Muscle layer of colon (tissue), 2 donors: Measurements from ENCODE around the gene TNFRSF19.
"Not testable (repeated sequence)": the region's sequence is repeated elsewhere in the genome, so short reads cannot be mapped to it uniquely, and the experiment has no call there.

Experiments used
- H3K27ac ChIP-seq: one replicate; pipeline ENCODE4 v1.7.0; 2013; ENCODE audit warnings: low read depth, mild to moderate bottlenecking, low read length, moderate library complexity
- H3K27me3 ChIP-seq, 2 donors: one replicate each; pipeline ENCODE4 v1.7.0; 2013; ENCODE audit warnings: low read length in 2 of 2, mild to moderate bottlenecking in 2 of 2; ENCODE audit not compliant: insufficient read depth in 2 of 2, control insufficient read depth in 1 of 2
- H3K36me3 ChIP-seq: one replicate; pipeline ENCODE4 v1.7.0; 2013; ENCODE audit warnings: mild to moderate bottlenecking, low read length; ENCODE audit not compliant: insufficient read depth
- H3K4me1 ChIP-seq: one replicate; pipeline ENCODE4 v1.7.0; 2013; ENCODE audit warnings: mild to moderate bottlenecking, low read length; ENCODE audit not compliant: insufficient read depth
- H3K4me3 ChIP-seq, 2 donors: one replicate each; pipeline ENCODE4 v1.7.0; 2013; ENCODE audit warnings: low read length in 2 of 2, low read depth in 1 of 2, mild to moderate bottlenecking in 1 of 2, moderate library complexity in 1 of 2
- H3K9ac ChIP-seq: one replicate; pipeline ENCODE4 v1.7.0; 2013; ENCODE audit warnings: low read length
- H3K9me3 ChIP-seq: one replicate; pipeline ENCODE4 v1.7.0; 2013; ENCODE audit warnings: mild to moderate bottlenecking, low read length
- donor health status: abdominal sarcoma.
- donor health status: Adenocarcinoma of cecum.

The TNFRSF19 gene

DNA sequence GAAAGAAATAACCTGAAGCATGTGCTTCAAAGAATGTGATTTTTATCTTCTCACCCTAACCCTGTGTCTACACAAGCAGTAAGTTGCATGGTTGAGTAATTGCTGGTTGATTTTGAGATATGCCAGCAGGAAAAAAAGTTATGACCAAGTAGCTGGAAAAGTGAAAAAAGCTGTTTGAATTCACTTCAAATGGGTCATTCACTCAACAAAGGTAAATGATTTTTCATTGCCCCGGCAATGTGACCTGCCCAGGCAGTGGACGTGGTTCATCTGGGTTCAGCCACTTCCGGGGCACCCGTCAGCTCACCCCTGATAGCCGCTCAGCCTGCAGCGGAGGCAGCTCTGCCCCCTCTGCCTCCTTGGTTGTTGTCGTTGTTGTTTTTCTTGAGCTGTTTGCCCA, 18.5 kb downstream of the TNFRSF19 start:
- H3K9me3 ChIP-seq, result no peaks in the 10 kb centered on the region
- H3K27me3 ChIP-seq, result no peaks in the 10 kb centered on the region
- H3K27ac ChIP-seq, result no peak overlapping the region
- H3K36me3 ChIP-seq, result no peaks in the 10 kb centered on the region
- H3K4me1 ChIP-seq, result no peaks in the 10 kb centered on the region
- no peak overlapping the region for H3K9ac ChIP-seq
- H3K4me3 ChIP-seq, result no peak overlapping the region

DNA sequence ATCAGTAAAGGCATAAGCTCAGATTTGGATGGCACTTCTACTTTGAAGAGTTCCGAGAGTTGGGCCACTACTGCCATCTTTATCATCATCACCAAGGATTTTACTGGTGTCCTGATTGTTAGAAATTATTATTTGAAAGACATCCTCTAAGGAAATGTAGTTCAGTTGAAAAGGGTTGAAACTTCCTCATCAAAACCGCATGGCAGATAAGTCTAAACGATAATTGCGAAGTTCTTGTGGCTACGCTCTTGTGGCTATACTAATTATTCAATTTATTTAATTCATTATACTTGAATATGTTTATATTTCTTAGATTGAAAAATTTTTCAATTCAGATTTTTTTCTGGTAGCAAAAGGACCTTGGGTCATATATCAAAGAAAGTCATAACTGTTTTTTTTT, 22.4 kb downstream of the TNFRSF19 start:
- no peaks in the 10 kb centered on the region for H3K4me1 ChIP-seq
- no peaks in the 10 kb centered on the region for H3K27me3 ChIP-seq
- H3K9me3 ChIP-seq, result no peaks in the 10 kb centered on the region
- H3K27ac ChIP-seq, result no peak overlapping the region
- H3K4me3 ChIP-seq, result no peak overlapping the region
- no peaks in the 10 kb centered on the region for H3K36me3 ChIP-seq
- H3K9ac ChIP-seq, result no peak overlapping the region

DNA sequence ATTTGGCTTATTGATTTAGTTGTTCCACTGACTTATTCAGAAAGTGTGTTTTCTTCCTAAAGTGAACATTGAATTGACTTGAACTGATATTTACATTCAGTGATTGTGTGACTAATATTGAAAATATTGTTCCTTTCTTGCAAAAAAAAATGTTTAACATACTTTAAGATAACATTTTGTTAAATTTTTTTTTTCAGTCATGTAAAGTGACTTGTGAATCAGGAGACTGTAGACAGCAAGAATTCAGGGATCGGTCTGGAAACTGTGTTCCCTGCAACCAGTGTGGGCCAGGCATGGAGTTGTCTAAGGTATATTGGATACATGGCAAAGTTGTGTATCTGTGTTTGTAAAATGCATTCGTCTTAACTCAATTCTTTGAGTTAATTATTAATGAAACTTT, 22.9 kb downstream of the TNFRSF19 start:
- H3K36me3 ChIP-seq, result no peaks in the 10 kb centered on the region
- H3K27me3 ChIP-seq, result no peaks in the 10 kb centered on the region
- H3K27ac ChIP-seq, result no peak overlapping the region
- no peaks in the 10 kb centered on the region for H3K9me3 ChIP-seq
- no peaks in the 10 kb centered on the region for H3K4me1 ChIP-seq
- no peak overlapping the region for H3K4me3 ChIP-seq
- no peak overlapping the region for H3K9ac ChIP-seq

DNA sequence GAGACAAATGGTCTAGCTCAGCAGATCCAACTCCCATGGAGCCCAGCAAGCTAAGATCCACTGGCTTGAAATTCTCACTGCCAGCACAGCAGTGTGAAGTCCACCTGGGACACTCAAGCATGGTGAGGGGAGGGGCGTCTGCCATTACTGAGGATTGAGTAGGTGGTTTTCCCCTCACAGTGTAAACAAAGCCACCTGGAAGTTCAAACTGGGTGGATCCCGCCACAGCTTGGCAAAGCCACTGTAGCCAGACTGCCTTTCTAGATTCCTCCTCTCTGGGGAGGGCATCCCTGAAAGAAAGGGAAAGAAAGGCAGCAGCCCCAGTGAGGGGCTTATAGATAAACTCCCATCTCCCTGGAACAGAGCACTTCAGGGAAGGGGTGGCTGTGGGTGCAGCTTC, 24.1 kb downstream of the TNFRSF19 start:
- H3K36me3 ChIP-seq, H3K27ac ChIP-seq, H3K27me3 ChIP-seq, H3K9me3 ChIP-seq, H3K9ac ChIP-seq, H3K4me1 ChIP-seq, H3K4me3 ChIP-seq: not testable (repeated sequence)

DNA sequence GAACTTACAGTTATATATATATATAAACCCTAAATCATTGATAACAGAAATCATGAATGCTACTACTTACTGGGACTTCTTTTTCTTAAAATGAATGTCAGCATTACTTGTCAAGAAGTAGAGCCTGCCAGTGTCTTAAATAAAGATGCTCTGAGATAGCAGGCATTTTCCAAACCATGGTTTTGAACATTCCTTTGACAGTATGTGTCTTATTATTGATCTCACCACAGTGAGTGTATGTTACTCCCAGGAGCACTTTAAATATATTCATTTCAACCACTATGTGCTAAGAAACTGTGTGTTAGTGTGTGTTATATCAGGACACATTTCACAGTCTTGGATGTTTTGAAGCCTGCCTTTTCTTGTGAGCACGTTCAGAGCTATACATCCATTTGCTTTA, 28.2 kb downstream of the TNFRSF19 start:
- Histone ChIP-seq H3K4me1 (no peaks in the 10 kb centered on the region), H3K27ac (no peak overlapping the region), H3K9me3 (no peaks in the 10 kb centered on the region), H3K27me3 (no peaks in the 10 kb centered on the region), H3K36me3 (no peaks in the 10 kb centered on the region), H3K4me3 (no peak overlapping the region), H3K9ac (no peak overlapping the region)

DNA sequence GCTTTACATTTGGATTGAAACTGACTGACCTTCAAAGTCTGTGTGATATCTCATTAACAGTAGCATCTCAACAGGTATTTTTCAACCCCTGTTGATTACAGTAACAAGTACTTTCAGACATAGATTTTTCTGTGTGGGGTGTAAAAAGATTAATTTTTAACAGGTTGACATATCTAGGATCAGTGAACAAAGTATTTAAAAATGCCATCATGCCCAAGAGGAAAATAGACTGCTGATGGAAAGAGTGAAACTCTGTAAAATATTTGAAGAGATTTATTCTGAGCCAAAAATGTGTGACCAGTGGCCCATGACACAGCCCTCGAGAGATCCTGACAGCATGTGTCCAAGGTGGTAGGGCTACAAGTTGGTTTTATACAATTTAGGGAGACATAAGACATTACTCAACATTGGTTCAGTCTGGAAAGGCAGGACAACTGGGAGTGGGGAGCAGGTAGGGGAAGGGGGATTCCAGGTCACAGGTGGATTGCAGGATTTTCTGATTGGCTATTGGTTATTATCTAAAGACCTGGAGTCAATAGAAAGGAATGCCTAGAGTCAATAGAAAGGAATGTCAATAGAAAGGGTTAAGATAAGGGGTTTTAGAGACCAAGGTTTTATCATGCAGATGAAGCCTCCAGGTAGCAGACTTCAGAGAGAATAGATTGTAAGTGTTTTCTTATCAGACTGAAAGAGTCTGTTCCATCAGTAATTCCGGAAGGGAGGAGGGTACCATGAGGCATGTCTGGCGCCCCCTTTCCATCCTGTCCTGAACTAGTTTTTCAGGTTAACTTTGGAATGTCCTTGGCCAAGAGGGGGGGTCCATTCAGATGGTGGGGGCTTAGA, 29.1 kb downstream of the TNFRSF19 start:
- Histone ChIP-seq H3K27ac (no peak overlapping the region), H3K9me3 (no peaks in the 10 kb centered on the region), H3K36me3 (no peaks in the 10 kb centered on the region), H3K4me3 (no peak overlapping the region), H3K4me1 (no peaks in the 10 kb centered on the region), H3K9ac (no peak overlapping the region), H3K27me3 (no peaks in the 10 kb centered on the region)

DNA sequence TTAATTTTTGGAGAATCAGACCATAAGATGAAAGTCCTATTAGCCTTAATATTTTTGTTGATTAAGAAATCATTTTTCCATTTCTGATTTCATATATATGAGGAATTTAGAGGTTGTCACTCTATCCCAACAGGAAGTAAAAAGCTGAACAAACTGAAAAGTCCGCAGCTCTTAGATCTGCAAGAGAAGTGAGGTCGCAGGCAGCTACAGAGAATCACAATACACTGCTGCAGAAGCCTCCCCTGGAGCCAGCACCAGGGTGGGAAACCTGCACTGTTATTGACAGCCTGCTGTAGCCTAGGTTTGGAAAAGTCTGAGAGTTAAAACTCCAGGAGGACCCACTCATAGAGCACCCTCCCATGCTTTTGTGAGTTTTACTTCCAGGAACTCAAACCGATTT, 29.9 kb downstream of the TNFRSF19 start:
- no peaks in the 10 kb centered on the region for H3K9me3 ChIP-seq
- no peaks in the 10 kb centered on the region for H3K36me3 ChIP-seq
- no peaks in the 10 kb centered on the region for H3K4me1 ChIP-seq
- no peak overlapping the region for H3K27ac ChIP-seq
- no peaks in the 10 kb centered on the region for H3K27me3 ChIP-seq
- no peak overlapping the region for H3K4me3 ChIP-seq
- no peak overlapping the region for H3K9ac ChIP-seq

DNA sequence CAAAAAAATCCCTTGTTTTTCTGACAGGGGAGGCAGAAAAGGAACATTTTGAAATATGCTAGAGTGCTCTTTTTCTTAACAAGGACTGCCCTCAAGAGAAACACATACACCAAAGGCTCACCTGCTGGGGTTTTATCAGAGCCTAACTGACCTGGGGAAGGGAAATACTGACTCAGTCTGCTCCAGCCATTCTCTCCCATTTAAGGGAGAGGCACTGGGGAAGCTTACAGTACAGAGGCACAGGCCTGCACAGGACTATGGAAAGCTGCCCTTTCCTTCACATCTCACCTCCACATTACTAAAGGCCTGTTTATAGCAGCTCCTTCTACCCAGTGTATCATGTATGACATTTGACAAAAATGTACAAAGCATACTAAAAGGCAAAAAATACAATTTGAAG, 30.3 kb downstream of the TNFRSF19 start:
- Histone ChIP-seq H3K4me1 (no peaks in the 10 kb centered on the region), H3K36me3 (no peaks in the 10 kb centered on the region), H3K27me3 (no peaks in the 10 kb centered on the region), H3K9me3 (no peaks in the 10 kb centered on the region), H3K27ac (no peak overlapping the region), H3K4me3 (no peak overlapping the region), H3K9ac (no peak overlapping the region)

DNA sequence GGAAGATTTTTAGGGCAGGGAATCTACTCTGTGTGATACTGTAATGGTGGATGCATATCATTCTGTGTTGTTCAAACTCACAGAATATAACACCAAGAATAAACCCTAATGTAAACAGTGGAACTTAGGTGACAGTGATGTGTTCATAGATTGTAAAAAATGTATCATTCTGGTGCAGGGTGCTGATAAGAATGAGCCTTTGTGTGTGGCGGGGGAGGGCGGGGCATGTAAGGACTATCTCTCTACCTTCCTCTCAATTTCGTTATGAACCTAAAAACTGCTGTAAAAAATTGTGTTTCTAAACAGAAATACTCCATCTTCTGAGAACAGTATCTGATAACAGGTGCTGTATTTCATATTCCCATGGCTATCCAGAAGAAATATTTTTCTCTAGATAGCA, 35.6 kb downstream of the TNFRSF19 start:
- H3K36me3 ChIP-seq, result no peaks in the 10 kb centered on the region
- no peaks in the 10 kb centered on the region for H3K9me3 ChIP-seq
- peaks cover 15% of the 10 kb centered on the region for H3K4me1 ChIP-seq
- H3K4me3 ChIP-seq, result no peak overlapping the region
- H3K27me3 ChIP-seq, result no peaks in the 10 kb centered on the region
- H3K9ac ChIP-seq, result no peak overlapping the region
- H3K27ac ChIP-seq, result no peak overlapping the region

DNA sequence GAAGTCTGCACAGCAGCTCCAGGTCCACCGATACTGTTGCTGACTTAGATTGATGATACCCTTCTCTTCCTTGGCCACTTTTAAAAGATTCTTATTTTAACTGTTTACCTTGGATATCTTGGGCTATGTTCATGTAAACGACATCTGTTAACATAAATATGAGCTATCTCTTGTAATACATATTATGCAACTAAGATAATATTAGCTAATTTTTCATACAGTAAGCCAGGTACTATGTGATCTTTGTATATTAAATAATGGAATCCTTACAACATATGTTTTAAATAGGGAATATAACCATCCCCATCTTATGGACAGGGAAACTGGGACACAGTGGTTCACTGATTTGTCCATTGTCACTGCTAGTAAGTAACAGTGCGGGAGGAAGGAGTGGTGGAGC, 37.9 kb downstream of the TNFRSF19 start:
- Histone ChIP-seq H3K4me1 (peaks cover 24% of the 10 kb centered on the region), H3K27me3 (no peaks in the 10 kb centered on the region), H3K9me3 (no peaks in the 10 kb centered on the region), H3K9ac (no peak overlapping the region), H3K27ac (no peak overlapping the region), H3K36me3 (no peaks in the 10 kb centered on the region), H3K4me3 (no peak overlapping the region)

DNA sequence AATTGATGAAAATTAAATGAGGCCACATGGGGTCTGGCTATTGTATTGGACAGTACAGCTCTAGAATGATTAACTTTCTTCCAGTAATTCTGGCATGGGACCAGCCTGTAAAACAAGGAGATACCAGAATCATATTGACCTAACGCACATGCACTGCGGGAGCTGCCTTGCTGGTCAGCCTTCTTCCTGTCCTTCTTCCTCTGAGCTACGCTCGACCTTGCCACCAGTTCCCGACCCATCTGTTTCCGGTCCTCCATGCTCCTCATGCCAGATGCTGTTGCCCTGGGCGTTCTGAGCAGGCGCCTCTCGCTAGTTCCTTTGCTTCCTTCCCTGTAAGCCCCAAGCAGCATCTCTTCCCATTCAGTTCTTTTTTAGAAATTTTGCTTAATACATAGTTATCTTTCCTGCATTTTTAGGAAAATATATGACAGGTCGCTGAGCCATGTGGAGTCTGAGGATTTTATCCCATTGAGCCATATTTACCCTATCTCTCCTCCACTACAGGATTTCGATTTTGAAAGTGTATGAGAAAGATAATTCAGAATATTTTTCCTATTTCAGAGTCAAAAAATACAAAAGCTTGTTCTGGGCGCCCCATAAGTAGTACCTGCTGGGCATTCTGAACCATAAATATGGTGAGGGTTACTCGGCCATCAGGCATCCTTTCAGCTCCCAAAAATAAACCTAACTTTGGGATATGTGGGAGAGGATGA, 38.6 kb downstream of the TNFRSF19 start:
- Histone ChIP-seq H3K9me3 (no peaks in the 10 kb centered on the region), H3K27ac (no peak overlapping the region), H3K4me3 (peak overlapping the region in 1 of 2 donors; percentile 22), H3K27me3 (no peaks in the 10 kb centered on the region), H3K9ac (no peak overlapping the region), H3K36me3 (no peaks in the 10 kb centered on the region), H3K4me1 (peaks cover 24% of the 10 kb centered on the region)

DNA sequence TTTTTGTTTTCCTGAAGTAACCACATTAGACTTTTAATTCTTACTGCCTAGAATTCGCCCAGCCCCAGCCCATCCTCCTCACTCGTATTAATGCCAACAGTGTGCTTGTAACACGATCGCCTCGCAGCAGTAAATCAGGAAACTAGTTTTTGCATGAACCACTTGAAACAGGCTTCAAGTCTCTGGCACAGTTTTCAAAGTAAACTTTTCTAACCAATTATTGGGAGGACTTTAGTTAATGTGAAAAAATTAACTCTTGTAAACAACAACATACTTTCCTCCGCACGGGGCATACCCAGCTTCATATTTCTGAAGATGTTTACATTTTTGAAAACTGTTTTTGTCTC, 39.2 kb downstream of the TNFRSF19 start:
- H3K4me1 ChIP-seq, result peaks cover 24% of the 10 kb centered on the region
- no peaks in the 10 kb centered on the region for H3K9me3 ChIP-seq
- no peaks in the 10 kb centered on the region for H3K36me3 ChIP-seq
- no peak overlapping the region for H3K27ac ChIP-seq
- no peaks in the 10 kb centered on the region for H3K27me3 ChIP-seq
- peak overlapping the region in 1 of 2 donors; percentile 22 for H3K4me3 ChIP-seq
- H3K9ac ChIP-seq, result no peak overlapping the region
